GM23338 (cell line): ENCODE results near the gene ATG7. TPM values are rescaled to one million over a fixed set of nuclear protein-coding genes. Genes with fewer than 3 reads are reported as not detected.

ENCODE experiments used
- ATAC-seq: fragments of 200-7000 bp; cut with Tn5 transposase; 3 replicates; pipeline ENCODE4 v1.9.1; 2020
- DNase-seq: peaks from one replicate; pipeline ENCODE4 v3.0.0-alpha.2; 2015; ENCODE audit warnings: low spot score
- H2AFZ ChIP-seq: fragments of 200-600 bp; sonication (generic); 2 replicates; pipeline ENCODE4 v1.8.0; 2016; ENCODE audit warnings: antibody characterized with exemption, mild to moderate bottlenecking, moderate library complexity
- H3F3A ChIP-seq: fragments of 200-600 bp; sonication (generic); replicated peaks from 2 replicates; pipeline ENCODE4 v1.8.0; 2017; ENCODE audit warnings: antibody characterized with exemption, mixed run types, low read depth
- H3K27ac ChIP-seq: fragments of 200-600 bp; sonication (generic); 2 replicates; pipeline ENCODE4 v1.6.1; 2016; ENCODE audit warnings: low read depth
- H3K27me3 ChIP-seq: fragments of 200-600 bp; sonication (generic); 2 replicates; pipeline ENCODE4 v1.8.0; 2016; ENCODE audit warnings: mild to moderate bottlenecking, mixed run types, moderate library complexity; ENCODE audit not compliant: insufficient read depth
- H3K36me3 ChIP-seq: fragments of 200-600 bp; sonication (generic); 2 replicates; pipeline ENCODE4 v1.8.0; 2016; ENCODE audit warnings: mild to moderate bottlenecking; ENCODE audit not compliant: insufficient read depth
- H3K4me1 ChIP-seq: fragments of 200-600 bp; sonication (generic); 2 replicates; pipeline ENCODE4 v1.8.0; 2016; ENCODE audit warnings: mild to moderate bottlenecking, moderate library complexity; ENCODE audit not compliant: insufficient read depth
- H3K4me2 ChIP-seq: fragments of 200-600 bp; sonication (generic); 2 replicates; pipeline ENCODE4 v1.7.1; 2017; ENCODE audit warnings: mixed run types
- H3K4me3 ChIP-seq: fragments of 200-600 bp; sonication (generic); 2 replicates; pipeline ENCODE4 v1.6.1; 2016; ENCODE audit warnings: mixed run types
- H3K79me2 ChIP-seq: fragments of 200-600 bp; sonication (generic); replicated peaks from 2 replicates; pipeline ENCODE4 v1.8.0; 2017; ENCODE audit warnings: mild to moderate bottlenecking; ENCODE audit not compliant: insufficient read depth
- H3K9me2 ChIP-seq: fragments of 200-600 bp; sonication (generic); 2 replicates; pipeline ENCODE4 v1.8.0; 2017; ENCODE audit not compliant: insufficient read depth
- H4K20me1 ChIP-seq: fragments of 200-600 bp; sonication (generic); replicated peaks from 2 replicates; pipeline ENCODE4 v1.8.0; 2017; ENCODE audit warnings: mild to moderate bottlenecking; ENCODE audit not compliant: insufficient read depth
- H3K27ac Mint-ChIP-seq: 2 replicates; pipeline ENCODE4 v1.8.0; 2020; ENCODE audit warnings: inconsistent platforms, mild to moderate bottlenecking, moderate library complexity, mixed read lengths
- H3K27me3 Mint-ChIP-seq: 3 replicates; pipeline ENCODE4 v1.8.0; 2022; ENCODE audit warnings: low read depth, mild to moderate bottlenecking, moderate library complexity, mixed read lengths, inconsistent platforms; ENCODE audit not compliant: insufficient read depth, poor library complexity
- H3K36me3 Mint-ChIP-seq: 3 replicates; pipeline ENCODE4 v1.8.0; 2021; ENCODE audit warnings: low read depth, mild to moderate bottlenecking, inconsistent platforms, moderate library complexity, mixed read lengths
- H3K4me1 Mint-ChIP-seq: 3 replicates; pipeline ENCODE4 v1.8.0; 2020; ENCODE audit warnings: mild to moderate bottlenecking, inconsistent platforms, mixed read lengths
- H3K4me3 Mint-ChIP-seq: 3 replicates; pipeline ENCODE4 v1.8.0; 2021; ENCODE audit warnings: moderate library complexity, mild to moderate bottlenecking, inconsistent platforms, mixed read lengths
- H3K9me3 Mint-ChIP-seq: 3 replicates; pipeline ENCODE4 v1.8.0; 2020; ENCODE audit warnings: moderate library complexity, mild to moderate bottlenecking, inconsistent platforms, mixed read lengths
- CREB1 ChIP-seq: fragments of 250-450 bp; sonication (Bioruptor Pico); IDR thresholded peaks from 2 replicates; pipeline ENCODE4 v1.5.0; 2020; ENCODE audit warnings: low read depth, mild to moderate bottlenecking, moderate library complexity
- CTCF ChIP-seq, 2 experiments: fragments of 200-600 bp in 1 of 2; sonication (generic) in 1 of 2; conservative IDR thresholded peaks; 2 replicates each; pipeline versions ENCODE4 v1.5.1 to v1.6.1; 2016 to 2017; ENCODE audit warnings: antibody characterized with exemption in 2 of 2, low read depth in 2 of 2, mild to moderate bottlenecking in 2 of 2, moderate library complexity in 1 of 2
- EZH2 ChIP-seq: fragments of 200-600 bp; sonication (generic); IDR thresholded peaks from one replicate; pipeline ENCODE4 v1.8.0; 2017; ENCODE audit warnings: antibody characterized with exemption, mild to moderate bottlenecking, low read depth; ENCODE audit not compliant: unreplicated experiment
- EZH2phosphoT487 ChIP-seq: fragments of 200-600 bp; sonication (generic); IDR thresholded peaks from one replicate; pipeline ENCODE4 v1.8.1; 2018; ENCODE audit warnings: antibody characterized with exemption; ENCODE audit not compliant: unreplicated experiment
- JUNB ChIP-seq: IDR thresholded peaks from one replicate; pipeline ENCODE4 v1.6.1; 2016; ENCODE audit warnings: antibody characterized with exemption; ENCODE audit not compliant: unreplicated experiment
- ZNF114 ChIP-seq: fragments of 250-450 bp; sonication (Bioruptor Pico); IDR thresholded peaks from 2 replicates; pipeline ENCODE4 v1.5.0; 2020; ENCODE audit warnings: mild to moderate bottlenecking, moderate library complexity
- ZNF331 ChIP-seq: fragments of 250-450 bp; sonication (Bioruptor Pico); IDR thresholded peaks from 2 replicates; pipeline ENCODE4 v1.5.0; 2020; ENCODE audit warnings: low read depth, mild to moderate bottlenecking, moderate library complexity
- polyA plus RNA-seq: library from polyadenylated mRNA; unstranded; fragments of >200 nt; fragmentation: Nextera tagmentation; extraction: Ambion mirVana; gene quantifications from 2 replicates; pipeline ENCODE4 v1.2.1, GENCODE V29; 2016
- total RNA-seq: library from RNA; depleted of rRNA; stranded (reverse); fragments of >200 nt; shearing (Covaris generic); gene quantifications from 2 replicates; pipeline ENCODE4 v1.2.3, GENCODE V29; 2014
- TF ChIP-seq, protein P1 (sequence below): IDR thresholded peaks from 2 replicates; pipeline ENCODE4 v1.6.1; 2016; ENCODE audit warnings: antibody characterized with exemption
- TF ChIP-seq, protein P2 (sequence below): fragments of 250-450 bp; sonication (Bioruptor Pico); IDR thresholded peaks from 2 replicates; pipeline ENCODE4 v1.5.0; 2020; ENCODE audit warnings: mild to moderate bottlenecking, moderate library complexity

ATG7 gene
- total and polyA plus RNA-seq, 2 experiments from 2014 or later, result 16.2 to 36.7 TPM

DNA sequence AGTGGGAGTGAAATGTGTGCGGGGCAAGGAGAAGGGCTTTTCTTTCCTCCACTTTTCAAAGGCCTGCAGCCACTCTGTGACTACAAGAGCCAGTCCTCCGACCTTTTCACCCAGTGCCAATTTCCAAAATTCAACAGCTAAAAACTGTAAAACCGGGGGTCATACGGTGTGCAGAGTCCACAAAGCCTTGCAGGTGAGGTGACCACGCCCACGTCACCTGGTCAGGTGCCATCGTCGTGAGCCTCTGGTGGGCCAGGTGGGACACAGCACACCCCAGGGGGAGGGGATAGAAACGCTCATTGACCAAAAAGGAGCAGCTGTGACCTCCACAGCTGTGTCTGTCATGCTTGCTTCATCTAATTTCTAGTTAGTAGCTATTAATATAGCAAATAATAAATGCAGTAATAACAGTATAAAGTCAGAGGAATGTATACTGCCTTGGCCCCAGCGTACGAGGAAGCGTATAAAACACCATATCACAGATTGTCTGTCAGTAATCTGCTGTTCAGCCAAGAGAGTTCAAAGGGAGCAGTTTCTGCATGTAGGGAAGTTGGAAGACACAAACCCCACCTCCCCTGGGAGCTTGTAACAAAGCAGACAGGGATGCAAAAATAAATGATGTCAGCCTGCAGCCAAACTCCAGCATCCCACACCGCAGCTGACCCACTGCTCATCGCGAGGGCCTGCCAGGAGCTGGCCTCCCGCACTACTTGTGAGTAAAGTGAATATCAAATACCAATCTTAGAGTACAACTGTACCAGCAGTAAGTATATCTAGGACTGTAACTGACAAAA lies 284.9 kb downstream of the ATG7 start:
- peaks cover 11% of the 10 kb centered on the region; the same call in 1 of the 2 replicates for H3K79me2 ChIP-seq
- TF ChIP-seq EZH2 (no peak), EZH2phosphoT487 (no peak), JUNB (no peak), ZNF114 (CRISPR knock-in tag) (no peak)
- H3K9me3 Mint-ChIP-seq, result no peaks in the 10 kb centered on the region; the same call in 2 of the 3 replicates
- peaks cover 8% of the 10 kb centered on the region for H3K27me3 Mint-ChIP-seq
- peaks cover 12% of the 10 kb centered on the region; the same call in 1 of the 2 replicates for H4K20me1 ChIP-seq
- no peak overlapping the region for H3K4me3 ChIP-seq
- no peaks in the 10 kb centered on the region; the same call in 1 of the 2 replicates for H3K4me1 ChIP-seq
- H3K9me2 ChIP-seq, result no peaks in the 10 kb centered on the region
- no peak overlapping the region for H3K4me3 Mint-ChIP-seq
- H3K27ac ChIP-seq, result no peak overlapping the region
- H3K36me3 ChIP-seq, result no peaks in the 10 kb centered on the region
- no peak overlapping the region for H2AFZ ChIP-seq
- peaks cover 26% of the 10 kb centered on the region for H3K36me3 Mint-ChIP-seq
- H3K27ac Mint-ChIP-seq, result no peak overlapping the region
- H3K27me3 ChIP-seq, result no peaks in the 10 kb centered on the region
- H3F3A ChIP-seq, result no peaks in the 10 kb centered on the region
- no peak for ATAC-seq
- no peak for DNase-seq
- no peak overlapping the region for H3K4me2 ChIP-seq
- peaks cover 11% of the 10 kb centered on the region for H3K4me1 Mint-ChIP-seq

DNA sequence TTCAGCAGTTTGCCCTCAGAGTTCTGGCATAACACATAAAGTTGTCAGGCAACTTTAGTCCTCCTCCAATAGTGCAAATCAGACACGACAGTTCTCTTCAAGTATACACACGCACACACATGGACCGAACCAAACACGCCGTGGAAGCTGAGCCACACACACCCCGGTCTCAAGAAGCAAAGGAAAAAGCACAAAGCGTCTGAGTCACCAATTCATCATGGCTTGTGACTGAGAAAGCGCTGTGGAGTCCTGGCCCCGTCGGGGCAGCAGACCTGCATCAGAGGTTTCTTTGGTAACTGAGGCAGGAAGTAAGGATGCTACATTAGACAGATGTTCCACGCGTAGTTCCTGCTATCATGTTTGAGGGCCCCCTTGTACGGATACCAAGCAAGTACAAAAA lies 285.8 kb downstream of the ATG7 start:
- Histone ChIP-seq H3K79me2 (peaks cover 11% of the 10 kb centered on the region), H3K27ac (no peak overlapping the region), H3K4me1 (no peaks in the 10 kb centered on the region; the same call in 1 of the 2 replicates), H3K36me3 (no peaks in the 10 kb centered on the region), H3K4me2 (no peak overlapping the region), H3F3A (no peaks in the 10 kb centered on the region), H3K9me2 (no peaks in the 10 kb centered on the region), H4K20me1 (peaks cover 12% of the 10 kb centered on the region; the same call in 1 of the 2 replicates), H3K27me3 (no peaks in the 10 kb centered on the region), H3K4me3 (no peak overlapping the region), H2AFZ (no peak overlapping the region)
- peaks cover 12% of the 10 kb centered on the region for H3K27me3 Mint-ChIP-seq
- H3K36me3 Mint-ChIP-seq, result peaks cover 20% of the 10 kb centered on the region; the same call in 2 of the 3 replicates
- ATAC-seq, result no peak
- H3K9me3 Mint-ChIP-seq, result no peaks in the 10 kb centered on the region; the same call in 2 of the 3 replicates
- H3K4me1 Mint-ChIP-seq, result peaks cover 14% of the 10 kb centered on the region
- H3K27ac Mint-ChIP-seq, result no peak overlapping the region
- no peak overlapping the region; the same call in 2 of the 3 replicates for H3K4me3 Mint-ChIP-seq
- DNase-seq, result no peak
- TF ChIP-seq, protein P1, sequence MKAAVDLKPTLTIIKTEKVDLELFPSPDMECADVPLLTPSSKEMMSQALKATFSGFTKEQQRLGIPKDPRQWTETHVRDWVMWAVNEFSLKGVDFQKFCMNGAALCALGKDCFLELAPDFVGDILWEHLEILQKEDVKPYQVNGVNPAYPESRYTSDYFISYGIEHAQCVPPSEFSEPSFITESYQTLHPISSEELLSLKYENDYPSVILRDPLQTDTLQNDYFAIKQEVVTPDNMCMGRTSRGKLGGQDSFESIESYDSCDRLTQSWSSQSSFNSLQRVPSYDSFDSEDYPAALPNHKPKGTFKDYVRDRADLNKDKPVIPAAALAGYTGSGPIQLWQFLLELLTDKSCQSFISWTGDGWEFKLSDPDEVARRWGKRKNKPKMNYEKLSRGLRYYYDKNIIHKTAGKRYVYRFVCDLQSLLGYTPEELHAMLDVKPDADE, result no peak
- TF ChIP-seq ZNF331 (CRISPR knock-in tag) (no peak), EZH2 (no peak), CTCF (conservative IDR thresholded peaks at IDR 0.05; ENCODE audit: low read depth in 2 of 2) (no peak), CREB1 (no peak)
- TF ChIP-seq, protein P2, sequence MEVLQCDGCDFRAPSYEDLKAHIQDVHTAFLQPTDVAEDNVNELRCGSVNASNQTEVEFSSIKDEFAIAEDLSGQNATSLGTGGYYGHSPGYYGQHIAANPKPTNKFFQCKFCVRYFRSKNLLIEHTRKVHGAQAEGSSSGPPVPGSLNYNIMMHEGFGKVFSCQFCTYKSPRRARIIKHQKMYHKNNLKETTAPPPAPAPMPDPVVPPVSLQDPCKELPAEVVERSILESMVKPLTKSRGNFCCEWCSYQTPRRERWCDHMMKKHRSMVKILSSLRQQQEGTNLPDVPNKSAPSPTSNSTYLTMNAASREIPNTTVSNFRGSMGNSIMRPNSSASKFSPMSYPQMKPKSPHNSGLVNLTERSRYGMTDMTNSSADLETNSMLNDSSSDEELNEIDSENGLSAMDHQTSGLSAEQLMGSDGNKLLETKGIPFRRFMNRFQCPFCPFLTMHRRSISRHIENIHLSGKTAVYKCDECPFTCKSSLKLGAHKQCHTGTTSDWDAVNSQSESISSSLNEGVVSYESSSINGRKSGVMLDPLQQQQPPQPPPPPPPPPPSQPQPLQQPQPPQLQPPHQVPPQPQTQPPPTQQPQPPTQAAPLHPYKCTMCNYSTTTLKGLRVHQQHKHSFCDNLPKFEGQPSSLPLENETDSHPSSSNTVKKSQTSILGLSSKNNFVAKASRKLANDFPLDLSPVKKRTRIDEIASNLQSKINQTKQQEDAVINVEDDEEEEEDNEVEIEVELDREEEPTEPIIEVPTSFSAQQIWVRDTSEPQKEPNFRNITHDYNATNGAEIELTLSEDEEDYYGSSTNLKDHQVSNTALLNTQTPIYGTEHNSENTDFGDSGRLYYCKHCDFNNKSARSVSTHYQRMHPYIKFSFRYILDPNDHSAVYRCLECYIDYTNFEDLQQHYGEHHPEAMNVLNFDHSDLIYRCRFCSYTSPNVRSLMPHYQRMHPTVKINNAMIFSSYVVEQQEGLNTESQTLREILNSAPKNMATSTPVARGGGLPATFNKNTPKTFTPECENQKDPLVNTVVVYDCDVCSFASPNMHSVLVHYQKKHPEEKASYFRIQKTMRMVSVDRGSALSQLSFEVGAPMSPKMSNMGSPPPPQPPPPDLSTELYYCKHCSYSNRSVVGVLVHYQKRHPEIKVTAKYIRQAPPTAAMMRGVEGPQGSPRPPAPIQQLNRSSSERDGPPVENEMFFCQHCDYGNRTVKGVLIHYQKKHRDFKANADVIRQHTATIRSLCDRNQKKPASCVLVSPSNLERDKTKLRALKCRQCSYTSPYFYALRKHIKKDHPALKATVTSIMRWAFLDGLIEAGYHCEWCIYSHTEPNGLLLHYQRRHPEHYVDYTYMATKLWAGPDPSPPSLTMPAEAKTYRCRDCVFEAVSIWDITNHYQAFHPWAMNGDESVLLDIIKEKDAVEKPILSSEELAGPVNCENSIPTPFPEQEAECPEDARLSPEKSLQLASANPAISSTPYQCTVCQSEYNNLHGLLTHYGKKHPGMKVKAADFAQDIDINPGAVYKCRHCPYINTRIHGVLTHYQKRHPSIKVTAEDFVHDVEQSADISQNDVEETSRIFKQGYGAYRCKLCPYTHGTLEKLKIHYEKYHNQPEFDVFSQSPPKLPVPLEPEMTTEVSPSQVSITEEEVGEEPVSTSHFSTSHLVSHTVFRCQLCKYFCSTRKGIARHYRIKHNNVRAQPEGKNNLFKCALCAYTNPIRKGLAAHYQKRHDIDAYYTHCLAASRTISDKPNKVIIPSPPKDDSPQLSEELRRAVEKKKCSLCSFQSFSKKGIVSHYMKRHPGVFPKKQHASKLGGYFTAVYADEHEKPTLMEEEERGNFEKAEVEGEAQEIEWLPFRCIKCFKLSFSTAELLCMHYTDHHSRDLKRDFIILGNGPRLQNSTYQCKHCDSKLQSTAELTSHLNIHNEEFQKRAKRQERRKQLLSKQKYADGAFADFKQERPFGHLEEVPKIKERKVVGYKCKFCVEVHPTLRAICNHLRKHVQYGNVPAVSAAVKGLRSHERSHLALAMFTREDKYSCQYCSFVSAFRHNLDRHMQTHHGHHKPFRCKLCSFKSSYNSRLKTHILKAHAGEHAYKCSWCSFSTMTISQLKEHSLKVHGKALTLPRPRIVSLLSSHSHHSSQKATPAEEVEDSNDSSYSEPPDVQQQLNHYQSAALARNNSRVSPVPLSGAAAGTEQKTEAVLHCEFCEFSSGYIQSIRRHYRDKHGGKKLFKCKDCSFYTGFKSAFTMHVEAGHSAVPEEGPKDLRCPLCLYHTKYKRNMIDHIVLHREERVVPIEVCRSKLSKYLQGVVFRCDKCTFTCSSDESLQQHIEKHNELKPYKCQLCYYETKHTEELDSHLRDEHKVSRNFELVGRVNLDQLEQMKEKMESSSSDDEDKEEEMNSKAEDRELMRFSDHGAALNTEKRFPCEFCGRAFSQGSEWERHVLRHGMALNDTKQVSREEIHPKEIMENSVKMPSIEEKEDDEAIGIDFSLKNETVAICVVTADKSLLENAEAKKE (CRISPR knock-in tag), result no peak
